AG10803 (cell line): Measurements from ENCODE around the gene ANKRD44.
"Not testable (repeated sequence)": the region's sequence is repeated elsewhere in the genome, so short reads cannot be mapped to it uniquely, and the experiment has no call there.

Source experiments
- DNase-seq: peaks from one replicate; pipeline ENCODE4 v3.0.0; 2010; ENCODE audit warnings: low read depth
- H3K4me3 ChIP-seq: 2 replicates; pipeline ENCODE4 v1.5.1; 2011; ENCODE audit warnings: mild to moderate bottlenecking, low read length, control low read depth
- CTCF ChIP-seq: conservative IDR thresholded peaks from 2 replicates; pipeline ENCODE4 v1.5.1; 2011; ENCODE audit warnings: mild to moderate bottlenecking, low read length, control low read depth, inconsistent platforms

The ANKRD44 gene

DNA sequence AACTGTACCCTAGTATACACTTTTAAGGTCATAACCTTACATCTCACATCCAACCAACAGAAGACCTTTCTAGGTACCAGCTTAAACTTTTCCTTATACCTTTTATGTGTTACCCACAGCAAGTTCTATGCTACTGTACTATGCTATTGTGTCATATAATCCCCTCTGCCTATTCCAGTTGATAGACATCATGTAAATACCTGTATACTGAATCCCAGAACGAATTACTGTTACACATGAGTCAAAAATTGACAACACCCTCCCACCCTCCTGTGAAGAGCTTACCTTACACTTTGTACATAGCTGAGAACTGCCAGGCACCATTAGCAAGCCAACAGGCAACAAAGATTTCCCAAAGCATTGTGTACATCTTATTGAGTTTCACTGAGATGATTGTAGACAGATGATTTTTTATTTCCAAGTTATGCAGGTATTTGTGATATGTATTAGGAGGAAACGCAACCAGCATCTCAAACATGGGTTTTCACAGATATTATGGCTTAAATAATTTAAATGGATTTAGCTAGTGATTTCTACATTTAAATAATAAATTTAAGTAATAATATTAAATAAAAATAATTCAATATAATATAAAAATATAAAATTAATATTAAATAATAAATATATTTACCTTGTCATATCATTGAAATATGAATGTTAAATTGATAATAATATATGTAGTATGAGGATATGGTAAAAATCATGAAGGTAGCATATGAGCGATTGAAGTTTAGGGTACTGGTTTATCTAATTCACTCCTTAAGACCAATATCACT lies 43.0 kb upstream of the ANKRD44 start:
- no peak for DNase-seq
- no peak overlapping the region for H3K4me3 ChIP-seq
- no peak for TF ChIP-seq CTCF

GRCh38 chr2:197349699-197350098 lies 39.1 kb upstream of the ANKRD44 start:
- no peak overlapping the region for H3K4me3 ChIP-seq
- no peak for TF ChIP-seq CTCF

DNA sequence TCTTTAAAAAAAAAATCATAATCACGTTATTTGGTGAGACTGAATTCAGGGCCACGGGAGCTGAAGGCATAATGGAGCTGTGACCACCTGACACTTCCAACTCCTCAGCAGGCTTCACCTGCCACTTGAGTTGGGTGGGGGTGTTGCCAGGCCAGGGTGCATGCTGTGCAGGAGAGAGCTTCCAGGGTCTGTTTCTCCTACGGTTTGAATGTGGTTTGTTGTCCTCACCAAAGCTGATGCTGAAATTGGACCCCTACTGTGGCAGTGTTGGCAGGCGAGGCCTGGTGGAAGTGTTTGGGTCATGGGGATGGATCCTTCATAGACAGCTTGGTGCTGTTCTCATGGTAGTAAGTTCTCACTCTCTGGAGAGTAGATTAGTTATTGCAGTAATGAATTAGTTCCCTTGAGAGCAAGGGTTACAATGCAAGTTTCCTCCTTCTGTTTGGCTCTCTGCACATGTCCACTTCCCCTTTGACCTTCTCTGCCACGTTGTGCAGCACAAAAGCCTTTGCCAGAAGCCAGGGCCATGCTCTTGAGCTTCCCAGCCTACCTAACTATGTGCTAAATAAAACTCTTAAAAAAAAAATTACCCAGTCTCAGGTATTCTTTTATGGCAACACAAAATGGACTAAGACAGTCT lies 38.3 kb upstream of the ANKRD44 start:
- no peak for TF ChIP-seq CTCF
- no peak for DNase-seq
- H3K4me3 ChIP-seq, result no peak overlapping the region

More at GRCh38 chr2:197349699-197350098, 39.1 kb upstream of the ANKRD44 start:
- no peak for DNase-seq

DNA sequence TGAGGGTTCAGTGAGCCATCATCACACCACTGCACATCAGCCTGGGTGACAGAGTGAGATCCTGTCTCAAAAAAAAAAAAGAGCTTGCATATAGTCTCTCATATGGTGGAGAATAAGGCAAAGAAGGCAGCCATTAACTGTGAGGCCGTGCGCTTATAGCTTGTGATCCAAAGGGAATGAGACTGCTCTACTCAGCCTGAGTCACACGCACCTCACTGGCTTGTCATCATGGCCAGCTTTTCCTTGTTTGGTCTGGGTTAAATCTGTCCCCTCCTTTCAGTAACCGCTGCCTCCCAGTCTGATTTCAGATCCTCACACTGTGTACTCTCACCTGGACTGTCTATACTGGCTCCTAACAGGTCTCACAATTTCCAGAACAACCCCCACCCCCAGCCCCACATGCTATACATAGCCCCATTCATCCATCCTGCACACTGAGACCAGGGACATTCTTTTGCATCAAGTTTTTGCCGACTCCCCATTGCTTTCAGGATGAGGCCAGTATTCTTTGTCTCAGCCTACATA lies 35.3 kb upstream of the ANKRD44 start:
- no peak overlapping the region for H3K4me3 ChIP-seq
- no peak for TF ChIP-seq CTCF
- DNase-seq, result no peak

- not testable (repeated sequence) for DNase-seq, H3K4me3 ChIP-seq
Observed at GRCh38 chr2:197343968-197344367, 33.4 kb upstream of the ANKRD44 start.

DNA sequence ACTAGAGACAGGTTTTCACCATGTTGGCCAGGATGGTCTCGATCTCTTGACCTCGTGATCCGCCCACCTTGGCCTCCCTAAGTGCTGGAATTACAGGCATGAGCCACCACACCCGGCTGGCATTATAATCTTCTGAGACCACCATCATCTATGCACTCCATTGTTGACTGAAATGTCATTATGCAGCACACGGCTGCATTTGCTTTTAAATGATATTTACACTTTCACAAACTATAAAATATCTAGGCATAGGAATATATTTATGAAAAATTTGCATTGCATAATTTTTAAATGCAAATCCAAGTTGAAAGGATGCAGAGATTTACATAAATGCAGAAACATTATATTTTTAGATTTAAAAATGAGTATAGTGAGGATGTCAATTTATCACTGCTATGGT lies 30.0 kb upstream of the ANKRD44 start:
- no peak for DNase-seq
- no peak overlapping the region for H3K4me3 ChIP-seq

More for the DNA sequence above, 30.0 kb upstream of the ANKRD44 start:
- no peak for TF ChIP-seq CTCF
